Subcutaneous adipose tissue (tissue), 4 donors: ENCODE results near the gene DHX8. TPM values are rescaled to one million over a fixed set of nuclear protein-coding genes. Genes with fewer than 3 reads are reported as not detected.

Source experiments
- CTCF ChIP-seq: fragments of 450-650 bp; IDR thresholded peaks from one replicate; pipeline ENCODE4 v1.5.1; 2016; ENCODE audit warnings: low read depth, mild to moderate bottlenecking, control low read depth, antibody characterized with exemption, moderate library complexity
- total RNA-seq, 4 donors: library from RNA; depleted of rRNA; stranded (reverse); fragments of >200 nt; gene quantifications; one replicate each; pipeline ENCODE4 v1.1.0, GENCODE V29; 2016

Gene DHX8
- total RNA-seq, 4 donors from 2014 or later: 27.5 to 31.7 (median 28.4) TPM

- no peak for TF ChIP-seq CTCF
Observed at GRCh38 chr17:43454868-43455267, 28.9 kb upstream of the DHX8 start.

GRCh38 chr17:43456029-43456428, 27.7 kb upstream of the DHX8 start:
- no peak for TF ChIP-seq CTCF

GRCh38 chr17:43456661-43457361, 27.0 kb upstream of the DHX8 start:
- no peak for TF ChIP-seq CTCF

- no peak for TF ChIP-seq CTCF
Observed at GRCh38 chr17:43457362-43457692, 26.4 kb upstream of the DHX8 start.

- no peak for TF ChIP-seq CTCF
Observed at GRCh38 chr17:43461185-43461584, 22.6 kb upstream of the DHX8 start.

GRCh38 chr17:43463241-43463640, 20.5 kb upstream of the DHX8 start:
- TF ChIP-seq CTCF: no peak

- no peak for TF ChIP-seq CTCF
Observed at GRCh38 chr17:43464046-43464445, 19.7 kb upstream of the DHX8 start.
